Peyer's patch (tissue), 4 donors: ENCODE results near the gene PPM1D. TPM values are rescaled to one million over a fixed set of nuclear protein-coding genes. Genes with fewer than 3 reads are reported as not detected.

Source experiments
- DNase-seq, 3 donors: peaks; one replicate each; pipeline ENCODE4 v3.0.0-alpha.2; 2017 to 2019
- H3K27ac ChIP-seq, 4 donors: fragments of 200-600 bp; sonication (generic); one replicate each; pipeline ENCODE4 v1.5.1; 2016 to 2019
- H3K27me3 ChIP-seq, 2 donors: fragments of 200-600 bp; sonication (generic); one replicate each; pipeline ENCODE4 v1.5.1; 2019
- H3K36me3 ChIP-seq, 3 donors: fragments of 200-600 bp; sonication (generic); one replicate each; pipeline ENCODE4 v1.5.1; 2016 to 2019
- H3K4me1 ChIP-seq, 4 donors: fragments of 200-600 bp; sonication (generic); one replicate each; pipeline ENCODE4 v1.5.1; 2016 to 2019
- H3K4me3 ChIP-seq, 4 donors: fragments of 200-600 bp; sonication (generic); 1 replicate in 3 of 4; 2 replicates in 1 of 4; pipeline ENCODE4 v1.5.1; 2016 to 2019; ENCODE audit warnings: mild to moderate bottlenecking in 1 of 4
- H3K9me3 ChIP-seq, 4 donors: fragments of 200-600 bp; sonication (generic); one replicate each; pipeline ENCODE4 v1.5.1; 2016 to 2019; ENCODE audit warnings: mild to moderate bottlenecking in 1 of 4
- CTCF ChIP-seq, 6 experiments: fragments of 450-650 bp in 4 of 6; fragments of 200-600 bp in 2 of 6; sonication (generic) in 1 of 6; IDR thresholded peaks; one replicate each; pipeline ENCODE4 v1.5.1; 2017 to 2019; ENCODE audit warnings: antibody characterized with exemption in 6 of 6, mild to moderate bottlenecking in 3 of 6, moderate library complexity in 1 of 6
- POLR2A ChIP-seq, 2 donors: fragments of 450-650 bp; IDR thresholded peaks; one replicate each; pipeline ENCODE4 v1.5.1; 2017; ENCODE audit warnings: antibody characterized with exemption in 2 of 2, mild to moderate bottlenecking in 2 of 2, moderate library complexity in 2 of 2
- total RNA-seq, 4 donors: library from RNA; depleted of rRNA; stranded (reverse); fragments of >200 nt; gene quantifications; one replicate each; pipeline ENCODE4 v1.1.0, GENCODE V29; 2016

Gene PPM1D
- total RNA-seq, 4 donors from 2014 or later = 12.9 to 17.4 (median 14.3) TPM

GRCh38 chr17:60594734-60595133 is 5.3 kb upstream of the PPM1D start:
- no peak for TF ChIP-seq POLR2A (IDR thresholded peaks at IDR 0.05)
- no peak for TF ChIP-seq CTCF (IDR thresholded peaks at IDR 0.05)
- H3K9me3 ChIP-seq = no peaks in the 10 kb centered on the region
- H3K4me1 ChIP-seq = no peaks in the 10 kb centered on the region
- no peak for DNase-seq
- H3K27ac ChIP-seq = no peak overlapping the region
- H3K36me3 ChIP-seq = no peaks in the 10 kb centered on the region
- H3K4me3 ChIP-seq = no peak overlapping the region
- no peaks in the 10 kb centered on the region for H3K27me3 ChIP-seq

GRCh38 chr17:60597297-60597696 is 2.7 kb upstream of the PPM1D start:
- DNase-seq = no peak
- Histone ChIP-seq H3K27ac (no peak overlapping the region), H3K9me3 (no peaks in the 10 kb centered on the region), H3K36me3 (no peaks in the 10 kb centered on the region), H3K4me1 (no peaks in the 10 kb centered on the region), H3K27me3 (no peaks in the 10 kb centered on the region), H3K4me3 (no peak overlapping the region)
- TF ChIP-seq POLR2A (IDR thresholded peaks at IDR 0.05) = no peak
- TF ChIP-seq CTCF (IDR thresholded peaks at IDR 0.05) = no peak

- Histone ChIP-seq H3K9me3 (no peaks in the 10 kb centered on the region), H3K4me1 (peaks cover 0 to 5% (median 2%) of the 10 kb centered on the region in 4 donors), H3K27me3 (no peaks in the 10 kb centered on the region), H3K27ac (no peak overlapping the region), H3K4me3 (no peak overlapping the region), H3K36me3 (no peaks in the 10 kb centered on the region)
- no peak for DNase-seq
- TF ChIP-seq POLR2A (IDR thresholded peaks at IDR 0.05) = no peak
Measured at GRCh38 chr17:60598001-60598736, 1.8 kb upstream of the PPM1D start.

- Histone ChIP-seq H3K4me3 (peak overlapping the region; percentile 65 to 93 (median 88)), H3K4me1 (peaks cover 0 to 13% (median 4%) of the 10 kb centered on the region in 4 donors), H3K36me3 (no peaks in the 10 kb centered on the region), H3K9me3 (no peaks in the 10 kb centered on the region), H3K27me3 (no peaks in the 10 kb centered on the region), H3K27ac (peak overlapping the region; percentile 90 to 98 (median 96))
- no peak for DNase-seq
- TF ChIP-seq CTCF (IDR thresholded peaks at IDR 0.05) (no peak), POLR2A (IDR thresholded peaks at IDR 0.05) (no peak)
Measured at GRCh38 chr17:60599220-60599619, 773 bp upstream of the PPM1D start.

GRCh38 chr17:60600490-60601446 is 775 bp downstream of the PPM1D start:
- Histone ChIP-seq H3K9me3 (no peaks in the 10 kb centered on the region), H3K4me1 (peaks cover 0 to 19% (median 4%) of the 10 kb centered on the region in 4 donors), H3K27ac (peak overlapping the region; percentile 90 to 98 (median 96)), H3K27me3 (no peaks in the 10 kb centered on the region), H3K4me3 (peak overlapping the region; percentile 65 to 93 (median 88)), H3K36me3 (no peaks in the 10 kb centered on the region)
- TF ChIP-seq CTCF (IDR thresholded peaks at IDR 0.05) = peak; percentile 44 to 82 (median 74)
- no peak for TF ChIP-seq POLR2A (IDR thresholded peaks at IDR 0.05)
- peak; percentile 70 to 90 (median 74) for DNase-seq
